SH-SY5Y (cell line): ENCODE data around the gene GALK2.

Source experiments
- GATA2 ChIP-seq: IDR thresholded peaks from 2 replicates; pipeline ENCODE4 v1.6.1; 2011; ENCODE audit warnings: mild to moderate bottlenecking, low read depth, low read length
- GATA3 ChIP-seq: IDR thresholded peaks from 2 replicates; pipeline ENCODE4 v1.6.1; 2011; ENCODE audit warnings: low read depth, mild to moderate bottlenecking, low read length, moderate library complexity

DNA sequence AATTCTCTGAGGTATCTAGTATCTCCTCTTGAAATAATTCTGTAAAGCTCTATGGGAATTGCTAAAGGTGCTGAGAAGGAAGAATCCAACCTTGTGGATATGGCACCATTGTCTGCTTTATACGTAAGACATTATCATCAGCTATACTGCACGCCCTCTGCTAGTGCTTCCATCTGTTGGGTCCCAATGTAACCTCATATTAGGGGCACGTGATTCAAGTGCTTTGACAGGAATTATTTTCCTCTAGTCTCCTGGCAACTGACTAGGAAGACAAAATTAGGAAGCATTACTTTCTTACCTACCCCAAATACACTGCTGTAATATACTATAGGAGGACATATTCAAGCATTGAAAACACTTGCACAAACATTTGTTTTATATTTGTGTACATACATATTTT is 38.6 kb upstream of the GALK2 start:
- no peak for TF ChIP-seq GATA2
- no peak for TF ChIP-seq GATA3
